IMR-90 (cell line): Measurements from ENCODE around the gene RNF215. TPM values are rescaled to one million over a fixed set of nuclear protein-coding genes. Genes with fewer than 3 reads are reported as not detected.

Experiments used
- ATAC-seq: fragments of 200-7000 bp; cut with Tn5 transposase; 2 replicates; pipeline ENCODE4 v1.9.1; 2020; ENCODE audit warnings: low read depth, mild to moderate bottlenecking, moderate library complexity
- BruUV-seq: library from RNA; stranded (reverse); fragments of 400-500 nt; replicated peaks from 2 replicates; lab custom pipeline; 2021; lab: Mats Ljungman, UMichigan
- CTCF ChIA-PET: fragments of 300-600 bp; formaldehyde crosslinking; extraction: SDS; loops from one replicate; lab custom pipeline; 2021; ENCODE audit warnings: antibody characterized with exemption; lab: Yijun Ruan, JAX
- POLR2A ChIA-PET: fragments of 300-600 bp; sonication (Branson Sonifier 250); formaldehyde crosslinking; loops from one replicate; lab custom pipeline; 2022; ENCODE audit warnings: antibody characterized with exemption; ENCODE audit not compliant: unreplicated experiment; lab: Charles Lee
- DNase-seq: peaks from one replicate; pipeline ENCODE4 v3.0.0; 2013
- H2AFZ ChIP-seq: replicated peaks from 2 replicates; pipeline ENCODE3; 2013; ENCODE audit warnings: low read length, mild to moderate bottlenecking; ENCODE audit not compliant: poor library complexity
- H2AK5ac ChIP-seq: 2 replicates; pipeline ENCODE4 v1.6.1; 2013; ENCODE audit warnings: low read depth, low read length, inconsistent platforms
- H2AK9ac ChIP-seq: replicated peaks from 2 replicates; pipeline ENCODE3; 2013; ENCODE audit warnings: mild to moderate bottlenecking, low read depth, low read length, moderate library complexity; ENCODE audit not compliant: poor library complexity
- H2BK120ac ChIP-seq: 2 replicates; pipeline ENCODE4 v1.6.1; 2013; ENCODE audit warnings: low read depth, low read length, inconsistent platforms
- H2BK15ac ChIP-seq: 3 replicates; pipeline ENCODE4 v1.6.1; 2013; ENCODE audit warnings: low read depth, low read length, inconsistent platforms
- H2BK20ac ChIP-seq: 2 replicates; pipeline ENCODE4 v1.6.1; 2013; ENCODE audit warnings: low read depth, mild to moderate bottlenecking, inconsistent platforms, low read length, moderate library complexity
- H2BK5ac ChIP-seq: 2 replicates; pipeline ENCODE4 v1.6.1; 2013; ENCODE audit warnings: mild to moderate bottlenecking, low read depth, low read length, inconsistent platforms; ENCODE audit not compliant: poor library complexity, severe bottlenecking
- H3K14ac ChIP-seq: replicated peaks from 2 replicates; pipeline ENCODE4 v1.6.1; 2013; ENCODE audit warnings: low read depth, low read length, inconsistent platforms
- H3K18ac ChIP-seq: 2 replicates; pipeline ENCODE4 v1.6.1; 2013; ENCODE audit warnings: low read depth, low read length, control low read depth
- H3K23ac ChIP-seq: 2 replicates; pipeline ENCODE4 v1.6.1; 2013; ENCODE audit warnings: low read depth, low read length, inconsistent platforms
- H3K27ac ChIP-seq: 2 replicates; pipeline ENCODE4 v1.5.1; 2013; ENCODE audit warnings: mild to moderate bottlenecking, control low read depth, low read length; ENCODE audit not compliant: insufficient read depth
- H3K27me3 ChIP-seq: 2 replicates; pipeline ENCODE4 v1.6.1; 2013; ENCODE audit warnings: low read length; ENCODE audit not compliant: control insufficient read depth, insufficient read depth
- H3K36me3 ChIP-seq: 2 replicates; pipeline ENCODE4 v1.6.1; 2013; ENCODE audit warnings: low read length, mixed read lengths; ENCODE audit not compliant: control insufficient read depth, insufficient read depth
- H3K4ac ChIP-seq: 2 replicates; pipeline ENCODE4 v1.6.1; 2013; ENCODE audit warnings: low read depth, low read length, inconsistent platforms
- H3K4me1 ChIP-seq: 2 replicates; pipeline ENCODE4 v1.6.1; 2013; ENCODE audit warnings: low read length, mixed read lengths; ENCODE audit not compliant: control insufficient read depth, insufficient read depth
- H3K4me2 ChIP-seq: 2 replicates; pipeline ENCODE4 v1.6.1; 2013; ENCODE audit warnings: low read depth, mild to moderate bottlenecking, control low read depth, low read length, moderate library complexity
- H3K4me3 ChIP-seq: 2 replicates; pipeline ENCODE4 v1.5.1; 2013; ENCODE audit warnings: low read depth, mild to moderate bottlenecking, control low read depth, low read length, moderate library complexity; ENCODE audit not compliant: insufficient read depth
- H3K56ac ChIP-seq: 2 replicates; pipeline ENCODE4 v1.6.1; 2013; ENCODE audit warnings: low read length, inconsistent platforms; ENCODE audit not compliant: insufficient read depth; ENCODE audit errors: extremely low read depth
- H3K79me1 ChIP-seq, 2 experiments: 2 replicates each; pipeline ENCODE4 v1.6.1; 2013; ENCODE audit warnings: low read length in 2 of 2, inconsistent platforms in 1 of 2, low read depth in 1 of 2
- H3K9ac ChIP-seq: 2 replicates; pipeline ENCODE4 v1.6.1; 2013; ENCODE audit warnings: low read depth, low read length, control low read depth
- H3K9me1 ChIP-seq: 2 replicates; pipeline ENCODE4 v1.6.1; 2013; ENCODE audit warnings: low read length, inconsistent platforms; ENCODE audit not compliant: insufficient read depth
- H3K9me3 ChIP-seq: 2 replicates; pipeline ENCODE4 v1.6.1; 2013; ENCODE audit warnings: low read length; ENCODE audit not compliant: control insufficient read depth, insufficient read depth
- H4K20me1 ChIP-seq: 2 replicates; pipeline ENCODE4 v1.6.1; 2013; ENCODE audit warnings: low read length, inconsistent platforms; ENCODE audit not compliant: insufficient read depth
- H4K5ac ChIP-seq: 2 replicates; pipeline ENCODE4 v1.6.1; 2013; ENCODE audit warnings: mild to moderate bottlenecking, low read depth, low read length, control low read depth
- H4K8ac ChIP-seq, 2 experiments: 2 replicates each; pipeline ENCODE4 v1.6.1; 2013; ENCODE audit warnings: low read depth in 2 of 2, low read length in 2 of 2, control low read depth in 1 of 2, inconsistent platforms in 1 of 2
- H4K91ac ChIP-seq: 2 replicates; pipeline ENCODE4 v1.6.1; 2013; ENCODE audit warnings: low read depth, low read length, inconsistent platforms; ENCODE audit not compliant: insufficient read depth
- BHLHE40 ChIP-seq: fragments of 150-350 bp; IDR thresholded peaks from 2 replicates; pipeline ENCODE4 v1.6.1; 2016; ENCODE audit warnings: mild to moderate bottlenecking, low read depth, low read length
- CEBPB ChIP-seq: IDR thresholded peaks from 2 replicates; pipeline ENCODE4 v1.6.1; 2012; ENCODE audit warnings: low read depth, low read length, improper control_type of control experiment
- MAFK ChIP-seq: IDR thresholded peaks from 2 replicates; pipeline ENCODE4 v1.6.1; 2012; ENCODE audit warnings: low read depth, low read length, improper control_type of control experiment
- MAZ ChIP-seq: IDR thresholded peaks from 2 replicates; pipeline ENCODE4 v1.6.1; 2012; ENCODE audit warnings: low read depth, mild to moderate bottlenecking, low read length, improper control_type of control experiment, moderate library complexity, borderline replicate concordance
- MXI1 ChIP-seq: IDR thresholded peaks from 2 replicates; pipeline ENCODE4 v1.6.1; 2012; ENCODE audit warnings: low read depth, mild to moderate bottlenecking, low read length, moderate library complexity, borderline replicate concordance
- NFE2L2 ChIP-seq: fragments of 150-350 bp; IDR thresholded peaks from 2 replicates; pipeline ENCODE4 v1.6.1; 2016; ENCODE audit warnings: low read depth, mild to moderate bottlenecking, low read length
- POLR2A ChIP-seq: IDR thresholded peaks from 2 replicates; pipeline ENCODE4 v1.6.1; 2012; ENCODE audit warnings: mild to moderate bottlenecking, low read depth, low read length
- RAD21 ChIP-seq: IDR thresholded peaks from 2 replicates; pipeline ENCODE4 v1.6.1; 2012; ENCODE audit warnings: low read length, improper control_type of control experiment
- RCOR1 ChIP-seq: IDR thresholded peaks from 2 replicates; pipeline ENCODE4 v1.6.1; 2012; ENCODE audit warnings: mild to moderate bottlenecking, low read length, improper control_type of control experiment; ENCODE audit not compliant: insufficient replicate concordance
- RFX5 ChIP-seq: IDR thresholded peaks from 2 replicates; pipeline ENCODE4 v1.8.0; 2012; ENCODE audit warnings: low read depth, mild to moderate bottlenecking, low read length, moderate library complexity
- SMC3 ChIP-seq: fragments of 150-350 bp; IDR thresholded peaks from 2 replicates; pipeline ENCODE4 v1.6.1; 2016; ENCODE audit warnings: low read depth, mild to moderate bottlenecking, antibody characterized with exemption, low read length, moderate library complexity
- WGBS, 2 experiments: methylation state at CpG; one replicate each; pipeline versions ENCODE4 v1.1.5 to v1.1.7; 2013; ENCODE audit warnings: missing lambda C conversion rate in 2 of 2; ENCODE audit not compliant: insufficient read length in 1 of 2; ENCODE audit errors: extremely low coverage in 2 of 2; 5-methylcytosine and 5-hydroxymethylcytosine counted together
- dilution Hi-C: fragments of 300-500 bp; cut with HindIII; formaldehyde crosslinking; loops from one replicate; pipeline ENCODE4 v1.14.3; 2018; ENCODE audit warnings: low sequenced_read_pairs; ENCODE audit not compliant: unreplicated experiment
- in situ Hi-C: fragments of 300-500 bp; cut with MboI; formaldehyde crosslinking; loops from 3 replicates; pipeline ENCODE4 v1.14.3; 2019; ENCODE audit warnings: low sequenced_read_pairs, inconsistent platforms, mixed read lengths
- intact Hi-C: fragments of 100-400 bp; cut with micrococcal nuclease; formaldehyde crosslinking; loops from 2 replicates; pipeline ENCODE4 v1.10.0; 2022
- polyA plus RNA-seq, 3 experiments: library from polyadenylated mRNA; depleted of rRNA; stranded (reverse); fragments of >200 nt; gene quantifications; 2 replicates each; pipeline ENCODE4 v1.2.3, GENCODE V29; 2012; ENCODE audit warnings: low replicate concordance in 1 of 3
- total RNA-seq: library from RNA; depleted of rRNA; stranded (reverse); fragments of >200 nt; gene quantifications from 2 replicates; pipeline ENCODE4 v1.2.3, GENCODE V29; 2012
- TF ChIP-seq, protein P1 (sequence below): fragments of 150-350 bp; IDR thresholded peaks from 2 replicates; pipeline ENCODE4 v1.6.1; 2016; ENCODE audit warnings: low read depth, mild to moderate bottlenecking, low read length, moderate library complexity, borderline replicate concordance

Gene RNF215
- total and polyA plus RNA-seq, 2 of the 4 experiments (the other 2 are of a cell fraction), result 15.8 to 21.9 TPM

DNA sequence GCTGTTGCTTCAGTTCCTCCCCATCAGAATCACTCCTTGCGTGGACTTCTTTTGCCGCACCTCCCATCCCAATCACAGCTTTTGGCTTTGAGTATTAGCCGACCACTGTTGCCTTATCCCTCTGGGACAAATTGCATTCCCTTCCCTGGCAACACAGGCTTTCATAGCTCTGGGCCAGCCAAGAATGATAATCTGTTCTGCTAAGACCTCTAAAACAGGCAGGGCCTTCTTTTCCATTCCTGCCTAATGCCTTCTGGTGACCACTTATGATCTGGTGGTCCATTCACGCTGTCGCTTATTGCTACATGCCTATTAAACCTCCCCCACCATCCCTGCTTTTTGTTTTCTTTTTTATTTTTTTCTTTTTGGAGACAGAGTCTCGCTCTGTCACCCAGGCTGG is 19.2 kb upstream of the RNF215 start:
- Histone ChIP-seq H3K9ac (no peak overlapping the region), H3K79me1 (peaks cover 23 to 37% of the 10 kb centered on the region in 2 experiments), H4K20me1 (peaks cover 5% of the 10 kb centered on the region; the same call in 1 of the 2 replicates), H3K18ac (no peak overlapping the region), H2AFZ (no peak overlapping the region), H3K9me1 (0 out of 2 replicates have a peak, but pooled peaks cover 5% of the 10 kb centered on the region), H4K5ac (no peak overlapping the region), H3K23ac (no peak overlapping the region), H3K4ac (no peak overlapping the region), H2AK5ac (no peak overlapping the region), H2BK15ac (no peak overlapping the region), H3K56ac (no peak overlapping the region), H4K8ac (no peak overlapping the region), H3K14ac (no peak overlapping the region), H3K27ac (no peak overlapping the region), H2AK9ac (no peak overlapping the region), H3K4me1 (peaks cover 5% of the 10 kb centered on the region), H4K91ac (no peak overlapping the region), H2BK120ac (no peak overlapping the region), H2BK20ac (no peak overlapping the region), H3K4me3 (no peak overlapping the region), H3K27me3 (no peaks in the 10 kb centered on the region), H3K36me3 (peaks cover 32% of the 10 kb centered on the region), H3K4me2 (no peak overlapping the region), H2BK5ac (no peak overlapping the region), H3K9me3 (no peaks in the 10 kb centered on the region)
- BruUV-seq, result no TSS peak
- DNase-seq, result no peak
- in situ Hi-C loops, result no loop called here
- no peak for ATAC-seq
- ChIA-PET POLR2A (interaction anchor here (1.5 kb wide), 1 partner anchor 16 kb away, joined by 4 read pairs; no protein-coding TSS in a partner anchor), CTCF (no interaction called here)
- intact Hi-C loops, result no loop called here
- dilution Hi-C loops, result no loop called here
- no peak for TF ChIP-seq MAZ
- no peak for TF ChIP-seq NFE2L2
- no peak for TF ChIP-seq POLR2A
- TF ChIP-seq RAD21, result no peak
- TF ChIP-seq, protein P1, sequence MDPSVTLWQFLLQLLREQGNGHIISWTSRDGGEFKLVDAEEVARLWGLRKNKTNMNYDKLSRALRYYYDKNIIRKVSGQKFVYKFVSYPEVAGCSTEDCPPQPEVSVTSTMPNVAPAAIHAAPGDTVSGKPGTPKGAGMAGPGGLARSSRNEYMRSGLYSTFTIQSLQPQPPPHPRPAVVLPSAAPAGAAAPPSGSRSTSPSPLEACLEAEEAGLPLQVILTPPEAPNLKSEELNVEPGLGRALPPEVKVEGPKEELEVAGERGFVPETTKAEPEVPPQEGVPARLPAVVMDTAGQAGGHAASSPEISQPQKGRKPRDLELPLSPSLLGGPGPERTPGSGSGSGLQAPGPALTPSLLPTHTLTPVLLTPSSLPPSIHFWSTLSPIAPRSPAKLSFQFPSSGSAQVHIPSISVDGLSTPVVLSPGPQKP, result no peak
- no peak for TF ChIP-seq RFX5
- TF ChIP-seq CEBPB, result no peak
- no peak for TF ChIP-seq MXI1
- TF ChIP-seq BHLHE40, result no peak
- no peak for TF ChIP-seq SMC3
- no peak for TF ChIP-seq RCOR1
- no peak for TF ChIP-seq MAFK
- WGBS, 2 experiments, result 78% methylated on average over 6 of the region's 6 CpGs; no CpG with 5 or more reads in 1 of the 2 experiments
